SK-N-MC (cell line): ENCODE data around the gene SCN8A.

Source experiments
- EZH2 ChIP-seq: fragments of 200-600 bp; sonication (generic); IDR thresholded peaks from one replicate; pipeline ENCODE4 v1.6.1; 2017; ENCODE audit warnings: antibody characterized with exemption
- POLR2AphosphoS5 ChIP-seq: IDR thresholded peaks from 2 replicates; pipeline ENCODE4 v1.6.1; 2012; ENCODE audit warnings: mild to moderate bottlenecking, low read depth, low read length, borderline replicate concordance

GRCh38 chr12:51661836-51662235, 70.8 kb downstream of the SCN8A start:
- TF ChIP-seq POLR2AphosphoS5 (no peak), EZH2 (no peak)
